ENCODE measurements around the gene C14orf119.

Gene C14orf119

GRCh38 chr14:23147676-23148075 lies 52.4 kb downstream of the C14orf119 start:
- no peak for DNase-seq (ENCODE audit: low read depth in 3 of 3, low spot score in 1 of 3)

GRCh38 chr14:23148591-23149249 lies 53.4 kb downstream of the C14orf119 start:
- DNase-seq (ENCODE audit: low read depth in 3 of 3, low spot score in 1 of 3) = no peak

DNA sequence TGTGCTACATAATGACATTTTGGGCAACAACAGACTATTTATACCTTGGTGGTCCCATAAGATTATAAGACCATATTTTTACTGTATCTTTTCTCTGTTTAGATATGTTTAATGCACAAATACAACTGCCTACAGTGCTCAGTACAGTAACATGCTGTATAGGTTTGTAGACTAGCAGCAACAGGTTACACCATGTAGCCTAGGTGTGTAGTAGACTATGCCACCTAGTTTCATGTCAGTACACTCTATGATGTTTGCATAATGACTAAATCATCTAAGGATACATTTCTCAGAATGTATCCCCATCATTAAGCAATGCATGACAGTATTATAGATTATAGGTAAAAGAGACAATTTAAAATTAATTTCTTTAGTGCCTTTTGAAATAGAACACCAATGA lies 54.4 kb downstream of the C14orf119 start:
- DNase-seq (ENCODE audit: low read depth in 3 of 3, low spot score in 1 of 3) = no peak

Measured in stimulated activated CD4-positive, alpha-beta T cell treated with anti-CD3 and anti-CD28 coated beads, TNF-alpha, amount 100 ng/mL, for 1 hour (primary cell).